Activated CD4-positive, alpha-beta T cell treated with anti-CD3 and anti-CD28 coated beads for 48 hours (primary cell): ENCODE measurements around the gene AGTRAP.

Source experiments
- DNase-seq: peaks from one replicate; pipeline ENCODE4 v3.0.0-alpha.2; 2020

The AGTRAP gene, protein sequence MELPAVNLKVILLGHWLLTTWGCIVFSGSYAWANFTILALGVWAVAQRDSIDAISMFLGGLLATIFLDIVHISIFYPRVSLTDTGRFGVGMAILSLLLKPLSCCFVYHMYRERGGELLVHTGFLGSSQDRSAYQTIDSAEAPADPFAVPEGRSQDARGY

GRCh38 chr1:11735854-11736745 is at the start of gene AGTRAP:
Gene AGTRAP (plus strand): TSS chr1:11736136. CDS start chr1:11736209, 73 bp downstream.
- DNase-seq, result peak; percentile 94

DNA sequence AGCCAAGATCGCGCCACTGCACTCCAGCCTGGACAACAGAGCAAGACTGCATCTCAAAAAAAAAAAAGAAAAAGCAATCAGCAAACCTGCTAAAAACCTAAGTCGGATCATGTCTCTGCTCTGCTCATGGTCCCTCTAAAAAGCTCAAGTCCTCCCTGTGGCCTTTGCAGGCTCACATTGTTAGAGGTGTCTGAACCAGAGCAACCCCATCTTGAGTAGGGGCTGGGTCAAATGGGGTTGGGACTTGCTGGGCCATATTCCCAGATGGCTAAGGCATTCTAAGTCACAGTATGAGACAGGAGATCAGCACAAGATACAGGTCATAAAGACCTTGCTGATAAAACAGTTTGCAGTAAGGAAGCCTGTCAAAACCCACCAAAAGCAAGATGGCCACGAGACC is 47.4 kb upstream of the AGTRAP start:
- no peak for DNase-seq

GRCh38 chr1:11690397-11691301 is 45.3 kb upstream of the AGTRAP start:
- no peak for DNase-seq

DNA sequence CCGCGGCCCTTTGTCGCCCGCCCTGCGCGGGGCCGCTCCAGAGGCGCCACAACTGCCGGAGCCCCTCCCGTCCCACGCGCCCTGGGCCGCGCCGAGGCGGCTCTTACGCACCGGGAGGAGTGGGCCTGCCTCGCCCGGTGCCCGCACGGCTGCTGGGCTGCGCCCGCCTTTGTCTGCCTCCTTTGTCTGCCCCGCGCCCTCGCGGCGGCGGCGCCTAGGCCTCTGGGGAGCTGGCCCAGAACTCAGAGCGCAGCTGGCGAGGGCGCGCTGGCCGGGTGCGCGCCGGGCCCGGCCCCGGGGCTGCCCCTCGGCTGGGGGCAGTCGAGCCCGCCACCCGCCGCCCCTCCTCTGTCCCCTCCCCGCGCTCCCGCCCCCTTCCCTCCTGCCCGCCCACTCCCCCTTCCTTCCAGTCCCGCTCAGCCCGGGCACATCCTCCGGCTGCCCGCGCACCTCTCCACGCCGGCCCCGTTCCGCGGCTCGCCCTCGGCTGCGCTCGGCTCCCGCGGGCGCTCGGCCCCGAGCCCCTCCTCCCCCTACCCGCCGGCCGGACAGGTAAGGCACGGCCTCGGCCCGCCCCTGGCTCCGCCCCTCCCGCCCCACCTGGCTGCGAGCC is 44.5 kb upstream of the AGTRAP start, which contains the start of gene DRAXIN:
TSS of gene DRAXIN (plus strand) at position 409 of the 613 bp plus-strand sequence. CDS start 14,549 bp downstream, outside the sequence.
- no peak for DNase-seq

DNA sequence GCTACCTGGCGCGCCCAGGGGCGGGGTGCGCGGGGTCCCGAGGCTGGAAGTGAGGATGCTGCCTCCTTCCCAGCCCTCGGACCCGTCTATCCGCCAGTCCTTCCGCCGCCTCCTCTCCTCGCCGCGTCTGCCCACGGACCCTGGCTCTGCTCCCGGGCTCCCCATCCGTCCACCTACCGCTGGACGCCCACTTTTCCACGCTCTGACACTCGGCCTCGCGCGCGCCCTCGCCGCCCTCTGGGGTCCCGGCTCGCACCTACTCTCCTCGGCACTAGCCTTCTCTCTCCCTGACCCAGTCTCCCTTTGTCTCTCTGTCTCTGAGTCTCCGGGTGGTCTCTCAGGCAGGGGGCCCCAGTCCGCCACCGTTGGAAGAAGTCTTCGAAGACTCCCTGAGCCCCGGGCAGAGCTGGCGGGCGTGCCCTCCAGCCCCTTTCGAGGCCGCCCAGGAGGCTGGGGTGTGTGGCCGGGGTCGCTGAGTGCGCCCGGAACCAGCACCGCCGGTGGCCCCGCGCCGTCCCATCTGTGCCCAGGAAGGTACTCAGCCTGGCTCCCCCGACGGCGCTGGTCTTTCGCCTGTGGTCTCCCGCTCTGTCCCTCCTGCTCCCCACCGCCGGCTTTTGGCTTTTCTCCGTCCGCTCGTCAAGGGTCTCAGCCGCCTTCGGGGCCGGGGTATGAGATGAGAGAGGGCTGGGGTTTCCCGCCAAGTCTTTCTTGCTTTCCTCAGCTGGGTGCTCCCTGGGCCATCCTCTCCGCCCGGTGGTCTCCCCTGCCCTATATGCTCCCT is 43.8 kb upstream of the AGTRAP start:
- no peak for DNase-seq

DNA sequence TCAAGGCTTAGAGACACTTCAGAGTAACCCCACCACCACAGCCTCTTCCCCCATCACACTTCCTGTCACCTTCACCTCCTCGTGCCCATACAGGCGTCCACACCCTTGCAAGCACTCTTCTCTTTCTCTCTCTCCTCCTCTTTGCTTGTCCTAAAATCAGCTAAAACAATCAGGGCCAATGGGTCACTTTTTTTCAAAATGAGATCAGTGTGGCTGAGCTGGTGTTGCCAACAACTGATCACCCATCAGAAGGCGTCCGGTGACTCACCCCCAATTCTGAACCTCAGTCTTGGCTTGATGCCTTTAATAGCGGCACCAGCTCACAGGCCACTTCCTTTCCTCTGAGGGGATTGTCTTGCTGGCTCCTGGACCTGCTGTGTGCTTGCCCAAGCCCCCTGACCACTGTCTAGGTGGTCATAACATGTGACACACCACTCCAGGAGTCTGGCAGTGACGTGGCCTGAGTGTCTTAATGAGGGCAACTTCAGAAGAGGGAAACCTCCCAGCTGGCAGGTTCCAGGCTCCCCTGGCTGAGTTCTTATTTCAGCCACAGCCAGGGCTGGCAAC is 42.8 kb upstream of the AGTRAP start:
- DNase-seq, result peak; percentile 59

DNA sequence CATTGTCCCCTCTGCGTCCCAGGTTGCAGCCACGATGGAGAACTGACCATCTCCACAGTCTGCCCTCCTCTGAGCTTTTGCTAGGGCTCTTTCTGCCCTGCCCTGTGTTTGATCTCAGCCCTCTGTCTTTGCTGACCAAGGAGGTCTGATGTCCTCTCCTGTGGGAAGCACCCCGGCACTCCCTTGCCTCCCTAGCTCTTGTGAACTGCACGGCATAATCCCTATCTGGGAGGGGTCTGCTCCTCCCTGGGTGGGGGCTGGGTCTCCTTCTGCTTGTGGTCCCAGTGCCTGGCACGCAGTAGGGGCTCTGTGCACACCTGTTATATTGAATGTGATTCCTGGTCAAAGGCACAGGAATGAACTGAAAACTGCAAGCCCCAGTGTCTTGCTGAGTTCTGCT is 42.0 kb upstream of the AGTRAP start:
- DNase-seq, result no peak

DNA sequence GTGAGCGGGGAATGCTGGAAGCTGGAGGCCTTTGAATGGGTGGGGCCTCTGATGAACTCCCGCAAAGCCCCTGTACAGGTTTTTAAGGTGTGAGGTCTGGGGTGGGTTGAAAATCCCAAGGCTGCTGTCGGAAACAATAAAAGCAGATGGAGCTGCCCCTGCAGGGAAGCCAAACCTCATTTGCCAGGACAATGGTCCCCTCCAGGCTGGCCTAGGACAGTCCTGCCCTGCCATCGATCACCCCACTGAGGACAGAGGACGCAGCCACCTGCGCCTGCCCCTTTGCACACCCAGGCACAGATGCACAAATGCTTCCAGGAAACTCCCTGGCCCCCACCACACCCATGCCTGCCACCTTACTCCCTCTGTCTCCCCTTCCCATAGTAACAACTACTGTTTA is 40.1 kb upstream of the AGTRAP start:
- DNase-seq, result no peak

DNA sequence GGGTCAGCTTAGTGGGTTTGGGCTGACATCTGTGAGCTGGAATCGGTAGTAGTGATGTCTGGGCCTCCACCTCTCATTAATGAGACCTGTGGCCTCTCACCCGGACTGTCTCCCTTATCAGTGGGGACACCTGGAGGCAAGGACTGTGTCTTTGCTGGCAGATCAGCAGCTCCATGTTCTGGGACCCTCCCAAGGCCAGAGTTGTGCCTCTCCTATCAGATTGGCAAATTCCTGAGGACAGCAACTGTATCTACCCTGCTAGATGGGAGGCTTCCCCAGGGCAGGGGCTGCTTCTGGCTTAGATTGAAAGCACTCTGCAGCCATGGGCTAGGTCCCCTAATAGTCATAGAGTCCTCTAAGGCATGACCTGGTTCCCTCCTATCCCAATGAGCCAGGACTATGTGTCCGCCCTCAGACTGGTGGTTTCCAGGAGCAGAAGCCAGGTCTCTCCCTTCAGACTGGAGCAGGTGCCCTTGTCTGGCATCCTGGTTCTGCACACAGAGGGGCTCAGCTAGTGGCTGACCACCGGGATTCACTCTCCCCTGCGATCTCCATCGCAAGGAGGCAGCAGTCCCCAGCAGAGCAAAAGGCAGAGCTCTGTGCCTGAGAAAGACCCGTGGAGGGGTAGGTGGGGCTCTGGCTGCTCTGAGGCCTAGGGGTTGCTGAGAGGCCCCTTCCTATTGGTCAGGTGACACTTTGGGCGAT is 38.6 kb upstream of the AGTRAP start:
- DNase-seq, result no peak

- DNase-seq, result no peak
Observed at GRCh38 chr1:11697893-11698210, 38.1 kb upstream of the AGTRAP start.

DNA sequence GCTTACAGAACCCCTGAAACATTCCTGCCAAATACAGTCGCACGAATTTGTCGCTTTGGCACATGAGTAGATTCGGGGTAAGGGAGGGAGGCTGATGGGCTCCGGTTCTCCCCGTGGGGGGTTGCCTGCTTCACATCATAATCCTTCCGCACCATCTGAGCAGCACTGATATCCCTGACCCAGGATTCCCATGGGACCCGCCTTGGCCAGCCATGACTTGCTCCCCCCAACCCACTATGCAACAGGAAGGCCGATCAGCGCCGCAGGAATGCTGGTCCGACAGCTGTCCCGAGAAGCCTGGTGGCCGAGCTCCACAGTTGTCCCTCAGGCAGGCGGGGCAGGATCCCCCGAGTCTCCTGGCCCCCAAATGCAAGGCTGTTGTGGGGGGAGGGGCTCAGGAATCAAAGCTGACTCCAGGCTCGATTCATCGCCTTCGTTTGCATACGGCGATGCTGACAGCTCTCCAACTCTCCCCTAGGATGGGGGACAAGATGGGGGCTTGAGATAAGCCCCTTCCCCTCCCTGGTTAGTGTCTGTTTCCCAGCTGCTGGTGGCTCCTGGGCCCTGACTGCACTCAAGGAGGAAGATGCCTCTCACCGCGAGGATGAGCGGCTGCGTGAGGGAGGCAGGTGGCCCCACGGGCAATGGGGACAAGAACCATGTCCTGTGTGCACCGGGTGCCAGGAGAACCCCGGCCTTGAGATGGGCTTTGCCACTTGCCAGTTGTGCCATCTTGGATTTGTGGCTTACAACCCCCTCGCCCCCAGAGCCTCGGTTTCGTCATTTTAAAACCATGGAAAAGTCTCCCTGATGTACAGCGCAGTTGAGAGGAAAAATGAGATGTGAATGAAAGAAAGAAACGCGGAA is 35.1 kb upstream of the AGTRAP start:
- DNase-seq, result no peak

DNA sequence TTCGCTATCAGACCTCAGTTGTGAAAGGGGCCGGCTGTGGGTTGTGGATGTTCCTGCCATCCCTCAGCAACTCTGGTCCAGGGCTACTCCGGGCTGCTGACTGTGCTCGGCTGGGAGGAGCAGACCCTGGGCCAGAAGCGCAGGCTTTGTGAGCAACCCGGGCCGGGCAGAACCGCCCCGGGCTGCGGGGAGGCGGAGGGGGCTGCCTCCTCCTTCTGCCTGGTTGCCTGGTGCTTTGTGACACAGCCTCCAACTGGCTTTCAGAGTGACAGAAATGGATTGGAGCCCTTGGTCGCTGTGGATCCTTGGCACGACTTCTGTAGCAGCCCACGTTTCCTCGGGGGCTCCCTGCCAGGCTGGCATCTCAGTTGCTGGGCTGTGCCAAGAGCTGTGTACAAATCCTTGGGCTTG is 34.4 kb upstream of the AGTRAP start:
- no peak for DNase-seq

- no peak for DNase-seq
Observed at GRCh38 chr1:11701981-11702803, 33.7 kb upstream of the AGTRAP start.

DNA sequence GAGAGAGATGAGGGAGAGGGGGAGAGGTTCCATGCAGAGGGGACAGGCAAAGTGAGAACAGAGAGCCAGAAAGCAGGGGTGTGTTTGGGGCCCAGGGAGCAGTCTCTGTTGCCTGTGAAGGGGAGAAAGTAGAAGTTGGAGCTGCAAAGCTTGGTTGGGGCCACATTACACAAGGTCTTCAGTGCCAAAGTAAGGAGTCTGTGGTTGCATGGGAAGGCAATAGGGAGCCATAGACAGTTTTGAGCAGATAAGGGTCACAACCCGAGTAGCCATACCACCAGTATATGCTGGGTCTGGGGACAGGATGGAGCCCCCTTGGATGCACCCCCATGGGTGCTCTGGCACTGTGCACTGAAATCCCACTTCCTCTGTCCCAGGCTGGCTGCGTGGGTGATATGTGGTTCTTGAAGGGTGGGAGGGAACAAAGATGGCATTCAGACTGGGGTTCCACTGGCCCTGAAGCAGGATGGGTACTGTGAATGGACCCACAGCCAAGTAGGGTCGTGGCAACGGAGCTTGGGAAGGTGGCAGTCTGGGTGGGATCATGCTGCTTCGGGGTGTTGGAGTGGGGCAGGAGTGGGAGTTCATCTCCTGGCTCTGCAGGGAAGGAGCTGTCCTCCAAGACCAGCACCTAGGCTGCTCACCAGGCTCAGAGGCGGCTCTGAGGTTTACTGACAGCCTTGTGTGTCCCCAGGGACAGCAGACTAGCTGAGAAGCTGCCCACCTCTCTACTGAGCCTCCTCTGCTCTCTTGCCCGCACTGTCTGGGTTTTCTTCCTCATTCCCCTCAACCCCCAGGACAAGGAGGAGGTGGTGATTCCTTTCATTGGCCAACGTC is 32.4 kb upstream of the AGTRAP start:
- DNase-seq, result no peak

DNA sequence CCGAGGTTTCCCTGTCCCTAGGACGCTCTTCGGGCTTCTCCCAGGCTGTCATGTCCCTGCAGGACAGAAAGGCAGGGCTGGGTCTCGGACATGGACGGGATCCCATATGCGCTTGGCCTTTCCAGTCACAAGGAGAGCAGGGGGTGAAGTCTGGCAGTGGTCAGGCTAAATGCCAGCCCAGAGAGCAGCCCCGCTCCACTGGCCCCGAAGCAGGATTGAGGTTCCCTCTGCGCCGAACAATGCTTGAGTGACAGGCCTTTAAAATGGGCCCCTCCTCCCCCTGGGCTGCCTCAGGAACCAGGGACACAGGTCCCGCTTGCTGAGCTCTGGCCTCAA is 31.8 kb upstream of the AGTRAP start:
- no peak for DNase-seq

GRCh38 chr1:11704691-11705475 is 31.1 kb upstream of the AGTRAP start:
- no peak for DNase-seq

- no peak for DNase-seq
Observed at GRCh38 chr1:11705596-11705995, 30.3 kb upstream of the AGTRAP start.

- DNase-seq, result no peak
Observed at GRCh38 chr1:11706292-11706691, 29.6 kb upstream of the AGTRAP start.
